B cell (primary cell): ENCODE data around the gene ARHGAP26. TPM values are rescaled to one million over a fixed set of nuclear protein-coding genes. Genes with fewer than 3 reads are reported as not detected.

Experiments used
- ATAC-seq: fragments of 200-7000 bp; cut with Tn5 transposase; one replicate; pipeline ENCODE4 v1.10.0; 2021; ENCODE audit warnings: low read depth, mild to moderate bottlenecking, moderate number of reproducible peaks, moderate library complexity
- CTCF ChIA-PET: fragments of 350-600 bp; sonication (Branson Sonifier 250); formaldehyde crosslinking; loops from one replicate; lab custom pipeline; 2021; ENCODE audit warnings: antibody characterized with exemption, inconsistent platforms; lab: Charles Lee
- POLR2A ChIA-PET: fragments of 350-600 bp; sonication (Branson Sonifier 250); formaldehyde crosslinking; loops from one replicate; lab custom pipeline; 2021; ENCODE audit warnings: antibody characterized with exemption; lab: Charles Lee
- DNase-seq: peaks from one replicate; pipeline ENCODE4 v3.0.0; 2013
- H2AFZ ChIP-seq: 2 replicates; pipeline ENCODE4 v1.6.1; 2012; ENCODE audit warnings: mild to moderate bottlenecking, low read depth, low read length; ENCODE audit not compliant: insufficient read depth, poor library complexity, severe bottlenecking
- H3K27ac ChIP-seq, 2 donors: 1 replicate in 1 of 2; 2 replicates in 1 of 2; pipeline ENCODE4 v1.5.1; 2012 to 2013; ENCODE audit warnings: low read length in 2 of 2, mild to moderate bottlenecking in 2 of 2, moderate library complexity in 1 of 2
- H3K27me3 ChIP-seq, 4 experiments: fragments of 200-600 bp in 1 of 4; sonication (generic) in 1 of 4; replicated peaks in 1 of 4; 1 replicate in 2 of 4; 2 replicates in 2 of 4; pipeline versions ENCODE4 v1.6.1 to v1.7.0; 2013 to 2016; ENCODE audit warnings: low read length in 3 of 4, mild to moderate bottlenecking in 2 of 4, mixed read lengths in 1 of 4, moderate library complexity in 1 of 4; ENCODE audit not compliant: insufficient read depth in 4 of 4, control insufficient read depth in 3 of 4; ENCODE audit errors: control extremely low read depth in 1 of 4
- H3K36me3 ChIP-seq, 2 experiments: replicated peaks in 1 of 2; 1 replicate in 1 of 2; 2 replicates in 1 of 2; pipeline versions ENCODE4 v1.6.1 to v1.7.1; 2013; ENCODE audit warnings: low read length in 1 of 2; ENCODE audit not compliant: insufficient read depth in 2 of 2, control insufficient read depth in 1 of 2; ENCODE audit errors: control extremely low read depth in 1 of 2, extremely low read depth in 1 of 2
- H3K4me1 ChIP-seq, 2 donors: fragments of 200-600 bp in 1 of 2; sonication (generic) in 1 of 2; 1 replicate in 1 of 2; 2 replicates in 1 of 2; pipeline versions ENCODE4 v1.5.1 to v1.6.1; 2013 to 2017; ENCODE audit warnings: low read length in 2 of 2; ENCODE audit not compliant: control insufficient read depth in 2 of 2, insufficient read depth in 2 of 2
- H3K4me2 ChIP-seq: replicated peaks from 2 replicates; pipeline ENCODE3; 2012; ENCODE audit warnings: mild to moderate bottlenecking, low read depth, low read length; ENCODE audit not compliant: poor library complexity, severe bottlenecking
- H3K4me3 ChIP-seq, 5 experiments: fragments of 200-600 bp in 1 of 5; sonication (generic) in 1 of 5; 1 replicate in 3 of 5; 2 replicates in 2 of 5; pipeline versions ENCODE4 v1.5.1 to v1.7.0; 2011 to 2016; ENCODE audit warnings: low read length in 4 of 5, mild to moderate bottlenecking in 4 of 5, low read depth in 2 of 5, control low read depth in 1 of 5, moderate library complexity in 1 of 5; ENCODE audit not compliant: insufficient read depth in 1 of 5; ENCODE audit errors: control extremely low read depth in 1 of 5, extremely low read depth in 1 of 5
- H3K79me2 ChIP-seq: fragments of 200-600 bp; sonication (generic); one replicate; pipeline ENCODE4 v1.6.0; 2016; ENCODE audit warnings: low read length; ENCODE audit not compliant: control insufficient read depth, insufficient read depth
- H3K9ac ChIP-seq: fragments of 200-600 bp; sonication (generic); 2 replicates; pipeline ENCODE4 v1.6.1; 2017; ENCODE audit warnings: mild to moderate bottlenecking, low read length, moderate library complexity
- H3K9me3 ChIP-seq, 3 donors: one replicate each; pipeline versions ENCODE4 v1.6.1 to v1.7.1; 2013; ENCODE audit warnings: low read length in 2 of 3; ENCODE audit not compliant: control insufficient read depth in 2 of 3, insufficient read depth in 1 of 3; ENCODE audit errors: control extremely low read depth in 1 of 3
- H4K20me1 ChIP-seq: 2 replicates; pipeline ENCODE4 v1.6.0; 2012; ENCODE audit warnings: mild to moderate bottlenecking, low read length; ENCODE audit not compliant: insufficient read depth, control insufficient read depth, poor library complexity, severe bottlenecking
- H3K27ac Mint-ChIP-seq: one replicate; pipeline ENCODE4 v1.8.0; 2021; ENCODE audit warnings: mixed read lengths
- H3K27me3 Mint-ChIP-seq: one replicate; pipeline ENCODE4 v1.8.0; 2021; ENCODE audit warnings: mixed read lengths
- H3K4me1 Mint-ChIP-seq: one replicate; pipeline ENCODE4 v1.8.0; 2021; ENCODE audit warnings: mixed read lengths
- H3K4me3 Mint-ChIP-seq: one replicate; pipeline ENCODE4 v1.8.0; 2021; ENCODE audit warnings: mixed read lengths
- H3K9me3 Mint-ChIP-seq: one replicate; pipeline ENCODE4 v1.8.0; 2022; ENCODE audit warnings: mixed read lengths; ENCODE audit not compliant: insufficient read depth
- EZH2 ChIP-seq: IDR thresholded peaks from 2 replicates; pipeline ENCODE4 v1.6.1; 2012; ENCODE audit warnings: borderline replicate concordance, low read depth, mild to moderate bottlenecking, moderate library complexity, low read length; ENCODE audit not compliant: insufficient read depth, poor library complexity, severe bottlenecking
- WGBS: methylation state at CpG from one replicate; pipeline ENCODE4 v1.1.5; 2013; ENCODE audit warnings: missing lambda C conversion rate; ENCODE audit not compliant: insufficient coverage; 5-methylcytosine and 5-hydroxymethylcytosine counted together
- intact Hi-C: fragments of 100-400 bp; cut with micrococcal nuclease; formaldehyde crosslinking; loops from one replicate; pipeline ENCODE4 v1.10.0; 2022
- polyA plus RNA-seq: library from polyadenylated mRNA; depleted of rRNA; stranded (reverse); fragments of >200 nt; gene quantifications from 2 replicates; pipeline ENCODE4 v1.2.3, GENCODE V29; 2012
- total RNA-seq, 2 donors: library from RNA; stranded (reverse); fragments of 120-200 nt in 1 of 2; gene quantifications; 1 replicate in 1 of 2; 2 replicates in 1 of 2; pipeline versions ENCODE4 v1.2.3 to v1.2.4, GENCODE V29; 2013 to 2022
- TF ChIP-seq, protein P1 (sequence below): fragments of 200-600 bp; IDR thresholded peaks from one replicate; pipeline ENCODE4 v1.8.0; 2022; ENCODE audit warnings: antibody characterized with exemption, mild to moderate bottlenecking

Gene ARHGAP26
- total and polyA plus RNA-seq, 2 donors (not counting 1 experiment from before 2014, with no cell fraction given) = 1.8 to 22.5 TPM

GRCh38 chr5:142982821-142983200 is 212.6 kb downstream of the ARHGAP26 start:
- H3K27me3 ChIP-seq = no peaks in the 10 kb centered on the region
- intact Hi-C loops = no loop called here
- Mint-ChIP-seq H3K27ac (no peak overlapping the region), H3K9me3 (no peaks in the 10 kb centered on the region), H3K27me3 (no peaks in the 10 kb centered on the region), H3K4me3 (no peak overlapping the region), H3K4me1 (peaks cover 7% of the 10 kb centered on the region)
- 92% methylated on average over 4 of the region's 4 CpGs for WGBS
- H3K27ac ChIP-seq = no peak overlapping the region
- H3K9ac ChIP-seq = no peak overlapping the region
- H3K36me3 ChIP-seq = no peaks in the 10 kb centered on the region
- ChIA-PET POLR2A (no interaction called here), CTCF (interaction anchor here (0.6 to 0.8 kb wide), 2 partner anchors 15 to 235 kb away, joined by 3 read pairs; no protein-coding TSS in a partner anchor)
- no peaks in the 10 kb centered on the region for H4K20me1 ChIP-seq
- H3K79me2 ChIP-seq = no peaks in the 10 kb centered on the region
- H3K4me2 ChIP-seq = no peak overlapping the region
- ATAC-seq (no peak), DNase-seq (no peak)
- no peak overlapping the region for H3K4me3 ChIP-seq
- TF ChIP-seq, protein P1, sequence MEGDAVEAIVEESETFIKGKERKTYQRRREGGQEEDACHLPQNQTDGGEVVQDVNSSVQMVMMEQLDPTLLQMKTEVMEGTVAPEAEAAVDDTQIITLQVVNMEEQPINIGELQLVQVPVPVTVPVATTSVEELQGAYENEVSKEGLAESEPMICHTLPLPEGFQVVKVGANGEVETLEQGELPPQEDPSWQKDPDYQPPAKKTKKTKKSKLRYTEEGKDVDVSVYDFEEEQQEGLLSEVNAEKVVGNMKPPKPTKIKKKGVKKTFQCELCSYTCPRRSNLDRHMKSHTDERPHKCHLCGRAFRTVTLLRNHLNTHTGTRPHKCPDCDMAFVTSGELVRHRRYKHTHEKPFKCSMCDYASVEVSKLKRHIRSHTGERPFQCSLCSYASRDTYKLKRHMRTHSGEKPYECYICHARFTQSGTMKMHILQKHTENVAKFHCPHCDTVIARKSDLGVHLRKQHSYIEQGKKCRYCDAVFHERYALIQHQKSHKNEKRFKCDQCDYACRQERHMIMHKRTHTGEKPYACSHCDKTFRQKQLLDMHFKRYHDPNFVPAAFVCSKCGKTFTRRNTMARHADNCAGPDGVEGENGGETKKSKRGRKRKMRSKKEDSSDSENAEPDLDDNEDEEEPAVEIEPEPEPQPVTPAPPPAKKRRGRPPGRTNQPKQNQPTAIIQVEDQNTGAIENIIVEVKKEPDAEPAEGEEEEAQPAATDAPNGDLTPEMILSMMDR = no peak
- no peak for TF ChIP-seq EZH2
- H3K9me3 ChIP-seq = no peaks in the 10 kb centered on the region
- H3K4me1 ChIP-seq = peaks cover under 1 to 2% of the 10 kb centered on the region in 2 donors
- no peak overlapping the region for H2AFZ ChIP-seq

DNA sequence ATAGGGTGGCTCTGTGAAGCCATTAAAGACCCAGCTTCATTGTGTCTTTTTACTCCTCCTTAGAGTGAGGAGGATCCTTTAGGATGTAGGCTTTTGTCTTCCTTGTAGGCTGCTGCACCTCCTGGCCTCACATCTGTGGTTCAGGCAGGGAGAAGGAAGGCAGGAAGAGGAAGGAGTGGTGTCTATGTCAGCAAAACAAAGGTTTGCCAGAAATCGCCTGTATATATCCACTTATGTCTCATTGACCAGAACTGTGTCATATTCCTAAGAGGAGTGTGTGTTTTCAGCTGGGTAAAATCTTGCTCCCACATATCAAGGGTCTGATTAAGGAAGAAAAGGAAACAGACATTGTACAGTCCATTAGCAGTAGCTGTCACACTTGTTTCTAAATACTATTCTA is 213.8 kb downstream of the ARHGAP26 start:
- H3K36me3 ChIP-seq = no peaks in the 10 kb centered on the region
- DNase-seq (no peak), ATAC-seq (no peak)
- no peak overlapping the region for H3K4me3 ChIP-seq
- intact Hi-C loops = no loop called here
- TF ChIP-seq, protein P1 = no peak
- no peak for TF ChIP-seq EZH2
- H3K4me1 ChIP-seq = no peaks in the 10 kb centered on the region
- Mint-ChIP-seq H3K9me3 (peaks cover 4% of the 10 kb centered on the region), H3K4me3 (no peak overlapping the region), H3K4me1 (peaks cover 2% of the 10 kb centered on the region), H3K27ac (no peak overlapping the region), H3K27me3 (no peaks in the 10 kb centered on the region)
- no peak overlapping the region for H3K4me2 ChIP-seq
- no peaks in the 10 kb centered on the region for H3K9me3 ChIP-seq
- WGBS = no CpG with 5 or more reads among the region's 1 CpG
- POLR2A ChIA-PET = no interaction called here
- H2AFZ ChIP-seq = no peak overlapping the region
- CTCF ChIA-PET = interaction anchor here (1.4 to 1.5 kb wide), 2 partner anchors 19 to 25 kb away, joined by 3 to 4 read pairs; no protein-coding TSS in a partner anchor
- no peaks in the 10 kb centered on the region for H3K27me3 ChIP-seq
- H4K20me1 ChIP-seq = no peaks in the 10 kb centered on the region
- no peaks in the 10 kb centered on the region for H3K79me2 ChIP-seq
- no peak overlapping the region for H3K27ac ChIP-seq
- no peak overlapping the region for H3K9ac ChIP-seq
